Aorta (tissue), 5 donors: ENCODE results near the gene RNASEH1. TPM values are rescaled to one million over a fixed set of nuclear protein-coding genes. Genes with fewer than 3 reads are reported as not detected.

ENCODE experiments used
- ATAC-seq: fragments of 200-7000 bp; cut with Tn5 transposase; one replicate; pipeline ENCODE4 v1.9.1; 2022; ENCODE audit warnings: moderate library complexity; ENCODE audit not compliant: low FRiP score
- DNase-seq, 2 donors: peaks; one replicate each; pipeline ENCODE4 v3.0.0-alpha.2; 2020
- H3K27ac ChIP-seq, 2 donors: one replicate each; pipeline ENCODE4 v1.5.1; 2013; ENCODE audit warnings: low read length in 2 of 2, mild to moderate bottlenecking in 2 of 2, moderate library complexity in 2 of 2, control low read depth in 1 of 2, inconsistent platforms in 1 of 2, low read depth in 1 of 2
- H3K27me3 ChIP-seq, 2 donors: one replicate each; pipeline ENCODE4 v1.6.1; 2013; ENCODE audit warnings: control low read depth in 1 of 2, low read length in 1 of 2, mild to moderate bottlenecking in 1 of 2, moderate library complexity in 1 of 2; ENCODE audit not compliant: insufficient read depth in 2 of 2, control insufficient read depth in 1 of 2
- H3K36me3 ChIP-seq, 2 donors: one replicate each; pipeline ENCODE4 v1.6.1; 2013; ENCODE audit warnings: control low read depth in 1 of 2, low read length in 1 of 2, mild to moderate bottlenecking in 1 of 2; ENCODE audit not compliant: insufficient read depth in 2 of 2, control insufficient read depth in 1 of 2
- H3K4me1 ChIP-seq, 2 donors: one replicate each; pipeline ENCODE4 v1.6.1; 2013; ENCODE audit warnings: low read length in 2 of 2, control low read depth in 1 of 2, mild to moderate bottlenecking in 1 of 2, moderate library complexity in 1 of 2; ENCODE audit not compliant: insufficient read depth in 2 of 2, control insufficient read depth in 1 of 2
- H3K4me3 ChIP-seq, 2 donors: one replicate each; pipeline ENCODE4 v1.5.1; 2013; ENCODE audit warnings: low read length in 2 of 2, control low read depth in 1 of 2, mild to moderate bottlenecking in 1 of 2
- H3K9me3 ChIP-seq: one replicate; pipeline ENCODE4 v1.6.1; 2013; ENCODE audit warnings: mild to moderate bottlenecking, low read length; ENCODE audit not compliant: control insufficient read depth
- WGBS, 2 donors: extraction: QIAGEN DNeasy Blood & Tissue Kit; methylation state at CpG; one replicate each; pipeline ENCODE4 v1.1.7; 2013; 5-methylcytosine and 5-hydroxymethylcytosine counted together
- intact Hi-C, 2 donors: fragments of 100-400 bp; cut with DNase I; formaldehyde crosslinking; loops; one replicate each; pipeline versions ENCODE4 v1.14.2 to v1.15.0; 2022
- long read RNA-seq, 2 donors: library from polyadenylated mRNA; unstranded; transcript quantifications; one replicate each; pipeline ENCODE4 v2.0.0, GENCODE V29; 2020 to 2021
- polyA plus RNA-seq, 2 donors: library from polyadenylated mRNA; stranded (reverse); fragments of 200-250 nt; gene quantifications; one replicate each; pipeline ENCODE4 v1.2.3, GENCODE V29; 2013
- total RNA-seq, 2 donors: library from RNA; stranded (reverse); fragmentation: NEBNext Ultra II Directional; extraction: Animal tissue kit (Norgen Biotek cat#: 25700); gene quantifications; one replicate each; pipeline ENCODE4 v1.2.1, GENCODE V29; 2021
- donor health status: healthy with polysubstance abuse.
- donor health status: Bipolar disorder and iron deficiency.
- donor health status: DM: no; HTN: no; CAD: no.
- donor health status: DM: no; HTN: no; CAD: no.
- donor health status: DM: yes; HTN: yes; CAD: no.

RNASEH1 gene
- total RNA-seq = 10 to 100 TPM; 19.9 to 20.1 TPM
- polyA plus RNA-seq = 10 to 100 TPM; 11.0 to 19.5 TPM
- long read RNA-seq, donor 1, transcript RNASEH1-202 (8 exons, 2,120 nt) = minor isoform, 9 of 287 reads
- long read RNA-seq, donor 1, transcript RNASEH1-201 (8 exons, 1,887 nt) = major isoform, 225 of 287 reads
- long read RNA-seq, donor 1, partial matches to known transcripts = 6 of 287 reads
- long read RNA-seq, donor 1, other reads (novel, unspliced or antisense) = 47 of 287 reads
- long read RNA-seq, donor 2, transcript RNASEH1-201 (8 exons, 1,887 nt) = major isoform, 27 of 34 reads
- long read RNA-seq, donor 2, partial matches to known transcripts = 2 of 34 reads
- long read RNA-seq, donor 2, other reads (novel, unspliced or antisense) = 4 of 34 reads

- H3K4me1 ChIP-seq = no peaks in the 10 kb centered on the region
- H3K27ac ChIP-seq = peak within 1 kb of the TSS; percentile 51 to 87
- no peaks in the 10 kb centered on the region for H3K27me3 ChIP-seq
- peak within 1 kb of the TSS; percentile 70 to 77 for H3K4me3 ChIP-seq
- peaks cover 0 to 5% of the 10 kb centered on the region in 2 donors for H3K36me3 ChIP-seq
- peak; percentile 100 for ATAC-seq
- H3K9me3 ChIP-seq = no peaks in the 10 kb centered on the region
- peak; percentile 99 to 100 for DNase-seq
- intact Hi-C loops = loop anchor here (1.0 to 5.0 kb wide), 5 partner anchors 14 to 181 kb away; partner anchors contain the start of genes ADI1 (in 1 of the 2), EIPR1 (in 1 of the 2), RPS7 (in 1 of the 2) and TRAPPC12 (in 1 of the 2)
- 0 to 1% methylated on average over 56 to 67 of the region's 67 CpGs for WGBS, 2 donors
Measured at GRCh38 chr2:3558205-3559014, at the start of gene RNASEH1. Gene RNASEH1 (minus strand): TSS chr2:3558333. CDS start chr2:3558260, 73 bp downstream.

GRCh38 chr2:3606370-3607201 lies 48.5 kb upstream of the RNASEH1 start:
- DNase-seq (peak in 1 of 2 donors; percentile 74), ATAC-seq (no peak)
- H3K27me3 ChIP-seq = no peaks in the 10 kb centered on the region
- H3K36me3 ChIP-seq = no peaks in the 10 kb centered on the region
- intact Hi-C loops = no loop called here
- WGBS, 2 donors = 86 to 92% methylated on average over 37 of the region's 37 CpGs
- no peak overlapping the region for H3K27ac ChIP-seq
- H3K4me1 ChIP-seq = no peaks in the 10 kb centered on the region
- H3K9me3 ChIP-seq = no peaks in the 10 kb centered on the region
- no peak overlapping the region for H3K4me3 ChIP-seq

- Histone ChIP-seq H3K27me3 (no peaks in the 10 kb centered on the region), H3K27ac (no peak overlapping the region), H3K4me1 (no peaks in the 10 kb centered on the region), H3K4me3 (no peak overlapping the region), H3K9me3 (no peaks in the 10 kb centered on the region), H3K36me3 (no peaks in the 10 kb centered on the region)
- DNase-seq (no peak), ATAC-seq (no peak)
- intact Hi-C loops = no loop called here
- WGBS, 2 donors = 78 to 83% methylated on average over 11 of the region's 11 CpGs
Measured at GRCh38 chr2:3606028-3606369, 47.9 kb upstream of the RNASEH1 start.

GRCh38 chr2:3604991-3605961 lies 47.1 kb upstream of the RNASEH1 start:
- Histone ChIP-seq H3K27ac (no peak overlapping the region), H3K4me1 (no peaks in the 10 kb centered on the region), H3K36me3 (no peaks in the 10 kb centered on the region), H3K27me3 (no peaks in the 10 kb centered on the region), H3K4me3 (no peak overlapping the region), H3K9me3 (no peaks in the 10 kb centered on the region)
- WGBS, 2 donors = 31 to 56% methylated on average over 17 to 44 of the region's 44 CpGs
- intact Hi-C loops = no loop called here
- ATAC-seq (peak; percentile 68), DNase-seq (peak in 1 of 2 donors; percentile 51)

GRCh38 chr2:3604207-3604877 lies 46.2 kb upstream of the RNASEH1 start:
- WGBS, 2 donors = 86 to 95% methylated on average over 16 of the region's 16 CpGs
- H3K27ac ChIP-seq = no peak overlapping the region
- no peaks in the 10 kb centered on the region for H3K4me1 ChIP-seq
- no peaks in the 10 kb centered on the region for H3K36me3 ChIP-seq
- DNase-seq (peak in 1 of 2 donors; percentile 51), ATAC-seq (no peak)
- no peaks in the 10 kb centered on the region for H3K9me3 ChIP-seq
- H3K27me3 ChIP-seq = no peaks in the 10 kb centered on the region
- intact Hi-C loops = no loop called here
- no peak overlapping the region for H3K4me3 ChIP-seq

- Histone ChIP-seq H3K9me3 (no peaks in the 10 kb centered on the region), H3K36me3 (no peaks in the 10 kb centered on the region), H3K4me1 (no peaks in the 10 kb centered on the region), H3K4me3 (no peak overlapping the region), H3K27ac (no peak overlapping the region), H3K27me3 (no peaks in the 10 kb centered on the region)
- intact Hi-C loops = no loop called here
- ATAC-seq = no peak
- 90 to 92% methylated on average over 19 of the region's 19 CpGs for WGBS, 2 donors
- DNase-seq = peak in 1 of 2 donors; percentile 34
Measured at GRCh38 chr2:3603536-3604206, 45.5 kb upstream of the RNASEH1 start.
